ENCODE results near the gene DCST2. TPM values are rescaled to one million over a fixed set of nuclear protein-coding genes. Genes with fewer than 3 reads are reported as not detected.

DCST2 gene
- total and polyA plus RNA-seq, 7 donors, result 0.27 to 2.0 (median 0.43) TPM; not detected in 3

- H3K9me3 ChIP-seq, result no peaks in the 10 kb centered on the region
- no peak overlapping the region for H3K27ac ChIP-seq
- TF ChIP-seq POLR2AphosphoS5 (IDR thresholded peaks at IDR 0.05) (no peak), CTCF (IDR thresholded peaks at IDR 0.05) (no peak), EP300 (IDR thresholded peaks at IDR 0.05) (no peak), POLR2A (IDR thresholded peaks at IDR 0.05) (no peak)
- H3K27me3 ChIP-seq, result no peaks in the 10 kb centered on the region
- no peak for DNase-seq
- no peaks in the 10 kb centered on the region for H3K4me1 ChIP-seq
- WGBS, 2 donors, result 91 to 93% methylated on average over 6 of the region's 6 CpGs
- H3K36me3 ChIP-seq, result no peaks in the 10 kb centered on the region
- intact Hi-C loops (cut with DNase I), result no loop called here
- H3K4me3 ChIP-seq, result no peak overlapping the region
Observed at GRCh38 chr1:155026588-155026987, 7.0 kb downstream of the DCST2 start.

GRCh38 chr1:155026154-155026553 lies 7.4 kb downstream of the DCST2 start:
- 84 to 85% methylated on average over 9 of the region's 9 CpGs for WGBS, 2 donors
- DNase-seq, result no peak
- intact Hi-C loops (cut with DNase I), result no loop called here
- no peak overlapping the region for H3K4me3 ChIP-seq
- H3K36me3 ChIP-seq, result no peaks in the 10 kb centered on the region
- no peaks in the 10 kb centered on the region for H3K9me3 ChIP-seq
- H3K27ac ChIP-seq, result no peak overlapping the region
- no peaks in the 10 kb centered on the region for H3K4me1 ChIP-seq
- H3K27me3 ChIP-seq, result no peaks in the 10 kb centered on the region
- TF ChIP-seq EP300 (IDR thresholded peaks at IDR 0.05), result no peak
- TF ChIP-seq POLR2AphosphoS5 (IDR thresholded peaks at IDR 0.05), result no peak
- TF ChIP-seq CTCF (IDR thresholded peaks at IDR 0.05), result no peak
- no peak for TF ChIP-seq POLR2A (IDR thresholded peaks at IDR 0.05)

GRCh38 chr1:155024315-155024714 lies 9.3 kb downstream of the DCST2 start:
- no peaks in the 10 kb centered on the region for H3K4me1 ChIP-seq
- H3K9me3 ChIP-seq, result no peaks in the 10 kb centered on the region
- no peak overlapping the region for H3K27ac ChIP-seq
- 88 to 95% methylated on average over 9 of the region's 9 CpGs for WGBS, 2 donors
- no peak for DNase-seq
- no peaks in the 10 kb centered on the region for H3K36me3 ChIP-seq
- intact Hi-C loops (cut with DNase I), result no loop called here
- H3K4me3 ChIP-seq, result no peak overlapping the region
- TF ChIP-seq EP300 (IDR thresholded peaks at IDR 0.05), result no peak
- no peaks in the 10 kb centered on the region for H3K27me3 ChIP-seq

GRCh38 chr1:155023627-155024026 lies 10.0 kb downstream of the DCST2 start:
- 88 to 93% methylated on average over 5 of the region's 5 CpGs for WGBS, 2 donors
- intact Hi-C loops (cut with DNase I), result no loop called here
- no peaks in the 10 kb centered on the region for H3K27me3 ChIP-seq
- TF ChIP-seq EP300 (IDR thresholded peaks at IDR 0.05) (no peak), CTCF (IDR thresholded peaks at IDR 0.05) (no peak), POLR2AphosphoS5 (IDR thresholded peaks at IDR 0.05) (no peak), POLR2A (IDR thresholded peaks at IDR 0.05) (no peak)
- no peak for DNase-seq
- H3K27ac ChIP-seq, result no peak overlapping the region
- H3K36me3 ChIP-seq, result no peaks in the 10 kb centered on the region
- H3K4me3 ChIP-seq, result no peak overlapping the region
- H3K4me1 ChIP-seq, result no peaks in the 10 kb centered on the region
- no peaks in the 10 kb centered on the region for H3K9me3 ChIP-seq

GRCh38 chr1:155022927-155023236 lies 10.7 kb downstream of the DCST2 start:
- Histone ChIP-seq H3K9me3 (no peaks in the 10 kb centered on the region), H3K27me3 (no peaks in the 10 kb centered on the region), H3K4me3 (no peak overlapping the region), H3K27ac (no peak overlapping the region), H3K36me3 (no peaks in the 10 kb centered on the region), H3K4me1 (peaks cover 0 to 7% (median 6%) of the 10 kb centered on the region in 4 donors)
- no peak for DNase-seq
- TF ChIP-seq POLR2A (IDR thresholded peaks at IDR 0.05), result no peak
- no peak for TF ChIP-seq POLR2AphosphoS5 (IDR thresholded peaks at IDR 0.05)
- TF ChIP-seq CTCF (IDR thresholded peaks at IDR 0.05), result no peak
- TF ChIP-seq EP300 (IDR thresholded peaks at IDR 0.05), result no peak
- intact Hi-C loops (cut with DNase I), result no loop called here
- 21 to 67% methylated on average over 4 of the region's 4 CpGs for WGBS, 2 donors

Measured in sigmoid colon (tissue), 7 donors.